NCI-H2029 treated with DMSO at 0.1 percent for 48 hours (cell line): Measurements from ENCODE around the gene ITGAE.

Experiments
- DNase-seq: peaks from one replicate; lab custom pipeline; 2025; lab: John Stamatoyannopoulos, UW

ITGAE gene

DNA sequence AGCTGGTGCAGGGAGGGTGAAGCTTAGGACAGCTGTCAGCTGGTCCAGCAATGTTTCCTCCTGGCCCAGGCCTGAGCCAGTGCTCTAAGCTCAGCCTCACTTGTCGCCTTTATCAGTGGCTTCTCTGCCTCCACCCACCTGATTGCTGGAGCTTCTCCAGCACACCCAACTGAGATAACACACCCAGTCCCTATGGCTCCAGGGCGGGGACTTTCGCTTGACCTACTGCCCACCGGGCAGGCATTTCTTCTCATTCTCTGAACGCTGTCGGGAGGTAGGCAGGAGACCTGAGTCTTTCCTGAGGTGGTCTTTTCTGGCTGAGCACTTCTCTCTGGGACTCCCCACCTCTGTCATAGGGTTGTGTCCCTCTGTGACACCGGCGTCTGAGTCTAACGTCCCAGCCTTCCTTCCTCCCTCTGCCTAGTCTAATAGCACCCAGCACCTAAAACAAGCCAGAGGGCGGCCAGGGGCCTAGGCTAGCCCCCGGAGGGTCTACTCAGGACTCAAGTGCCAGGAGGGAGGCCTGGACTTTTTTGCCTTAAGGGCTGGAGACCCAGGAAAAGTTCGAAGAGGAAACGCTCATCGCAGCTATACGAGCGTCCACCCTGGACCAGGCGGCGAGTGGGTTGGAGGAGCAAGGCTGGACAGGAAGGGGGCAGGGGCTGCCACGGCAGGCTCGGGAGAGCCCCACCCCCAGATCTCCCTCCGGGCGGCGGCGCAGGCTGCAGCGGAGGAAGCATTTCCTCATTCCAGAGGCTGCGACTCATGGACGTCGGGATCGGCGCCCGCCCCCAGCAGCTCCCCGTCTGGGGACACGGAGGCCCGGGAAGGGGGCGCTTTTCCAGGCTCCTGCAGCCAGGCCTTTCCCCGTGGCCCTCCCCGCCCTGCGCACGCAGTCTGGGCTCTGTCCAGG lies 133.4 kb downstream of the ITGAE start:
- DNase-seq, result no peak

DNA sequence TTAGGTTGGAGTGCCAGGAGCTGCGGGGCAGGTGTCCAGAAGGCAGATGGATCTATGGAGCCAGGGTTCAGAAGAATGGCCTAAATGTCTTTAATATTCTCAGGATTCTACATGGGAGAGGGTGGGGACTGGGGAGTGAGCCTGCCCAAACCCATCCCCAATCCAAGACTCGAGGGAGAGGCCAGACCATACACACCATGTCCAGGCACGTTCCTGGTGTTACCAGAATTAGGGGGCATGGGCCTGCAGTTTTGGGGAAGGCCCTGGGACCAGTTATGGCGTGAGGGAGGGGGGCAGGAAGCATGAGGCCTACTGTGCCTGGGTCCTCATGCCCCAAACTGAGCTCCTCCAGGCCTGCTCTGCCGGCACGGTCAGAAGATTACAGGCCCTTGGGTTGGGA lies 134.5 kb downstream of the ITGAE start:
- no peak for DNase-seq

DNA sequence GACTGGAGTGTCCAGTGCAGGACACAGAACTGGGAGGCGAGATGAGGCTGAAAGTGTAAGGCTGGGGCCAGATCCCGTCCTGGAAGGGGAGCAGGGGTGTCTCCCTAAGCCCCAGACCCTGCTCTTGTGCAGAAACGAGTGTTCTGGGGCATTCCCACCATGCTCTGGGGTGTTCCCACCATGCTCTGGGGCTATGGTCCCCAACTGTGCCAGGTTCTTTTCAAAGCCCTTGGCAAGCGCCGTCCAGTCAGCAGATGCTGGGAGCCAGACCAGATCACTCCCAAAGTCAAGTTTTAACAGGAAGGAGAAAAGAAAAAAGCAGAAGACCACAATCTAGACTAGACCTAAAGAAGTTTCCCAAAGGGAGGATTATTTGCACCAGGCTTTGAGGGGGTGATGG lies 135.2 kb downstream of the ITGAE start:
- DNase-seq, result no peak
